Measurements from ENCODE around the gene ZNF689.

DNA sequence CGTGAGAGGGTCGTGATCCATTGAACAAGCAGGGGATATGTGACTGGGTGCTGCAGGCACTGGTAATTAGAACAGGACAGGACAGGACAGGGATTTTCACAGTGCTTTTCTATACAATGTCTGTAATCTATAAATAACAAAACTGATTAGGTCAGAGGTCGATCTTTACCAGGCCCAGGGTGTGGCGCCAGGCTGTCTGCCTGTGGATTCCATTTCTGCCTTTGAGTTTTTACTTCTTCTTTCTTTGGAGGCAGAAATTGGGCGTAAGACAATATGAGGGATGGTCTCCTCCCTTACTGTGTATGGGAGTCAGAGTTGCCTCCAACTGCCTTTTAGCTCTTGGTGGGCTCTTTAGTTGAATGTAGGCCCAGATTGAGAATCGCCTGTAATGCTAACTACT is 50.5 kb downstream of the ZNF689 start:
- TF ChIP-seq, protein P1, sequence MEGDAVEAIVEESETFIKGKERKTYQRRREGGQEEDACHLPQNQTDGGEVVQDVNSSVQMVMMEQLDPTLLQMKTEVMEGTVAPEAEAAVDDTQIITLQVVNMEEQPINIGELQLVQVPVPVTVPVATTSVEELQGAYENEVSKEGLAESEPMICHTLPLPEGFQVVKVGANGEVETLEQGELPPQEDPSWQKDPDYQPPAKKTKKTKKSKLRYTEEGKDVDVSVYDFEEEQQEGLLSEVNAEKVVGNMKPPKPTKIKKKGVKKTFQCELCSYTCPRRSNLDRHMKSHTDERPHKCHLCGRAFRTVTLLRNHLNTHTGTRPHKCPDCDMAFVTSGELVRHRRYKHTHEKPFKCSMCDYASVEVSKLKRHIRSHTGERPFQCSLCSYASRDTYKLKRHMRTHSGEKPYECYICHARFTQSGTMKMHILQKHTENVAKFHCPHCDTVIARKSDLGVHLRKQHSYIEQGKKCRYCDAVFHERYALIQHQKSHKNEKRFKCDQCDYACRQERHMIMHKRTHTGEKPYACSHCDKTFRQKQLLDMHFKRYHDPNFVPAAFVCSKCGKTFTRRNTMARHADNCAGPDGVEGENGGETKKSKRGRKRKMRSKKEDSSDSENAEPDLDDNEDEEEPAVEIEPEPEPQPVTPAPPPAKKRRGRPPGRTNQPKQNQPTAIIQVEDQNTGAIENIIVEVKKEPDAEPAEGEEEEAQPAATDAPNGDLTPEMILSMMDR (IDR thresholded peaks at IDR 0.05; ENCODE audit: low read depth, low read length, poor library complexity, severe bottlenecking): no peak
- no peak for TF ChIP-seq EZH2phosphoT487 (IDR thresholded peaks at IDR 0.05; ENCODE audit: borderline replicate concordance, low read length)

All from DOHH2 (cell line).